ENCODE data around the gene SPEN. TPM values are rescaled to one million over a fixed set of nuclear protein-coding genes. Genes with fewer than 3 reads are reported as not detected.
"Not testable (repeated sequence)": the region's sequence is repeated elsewhere in the genome, so short reads cannot be mapped to it uniquely, and the experiment has no call there.

SPEN gene, protein sequence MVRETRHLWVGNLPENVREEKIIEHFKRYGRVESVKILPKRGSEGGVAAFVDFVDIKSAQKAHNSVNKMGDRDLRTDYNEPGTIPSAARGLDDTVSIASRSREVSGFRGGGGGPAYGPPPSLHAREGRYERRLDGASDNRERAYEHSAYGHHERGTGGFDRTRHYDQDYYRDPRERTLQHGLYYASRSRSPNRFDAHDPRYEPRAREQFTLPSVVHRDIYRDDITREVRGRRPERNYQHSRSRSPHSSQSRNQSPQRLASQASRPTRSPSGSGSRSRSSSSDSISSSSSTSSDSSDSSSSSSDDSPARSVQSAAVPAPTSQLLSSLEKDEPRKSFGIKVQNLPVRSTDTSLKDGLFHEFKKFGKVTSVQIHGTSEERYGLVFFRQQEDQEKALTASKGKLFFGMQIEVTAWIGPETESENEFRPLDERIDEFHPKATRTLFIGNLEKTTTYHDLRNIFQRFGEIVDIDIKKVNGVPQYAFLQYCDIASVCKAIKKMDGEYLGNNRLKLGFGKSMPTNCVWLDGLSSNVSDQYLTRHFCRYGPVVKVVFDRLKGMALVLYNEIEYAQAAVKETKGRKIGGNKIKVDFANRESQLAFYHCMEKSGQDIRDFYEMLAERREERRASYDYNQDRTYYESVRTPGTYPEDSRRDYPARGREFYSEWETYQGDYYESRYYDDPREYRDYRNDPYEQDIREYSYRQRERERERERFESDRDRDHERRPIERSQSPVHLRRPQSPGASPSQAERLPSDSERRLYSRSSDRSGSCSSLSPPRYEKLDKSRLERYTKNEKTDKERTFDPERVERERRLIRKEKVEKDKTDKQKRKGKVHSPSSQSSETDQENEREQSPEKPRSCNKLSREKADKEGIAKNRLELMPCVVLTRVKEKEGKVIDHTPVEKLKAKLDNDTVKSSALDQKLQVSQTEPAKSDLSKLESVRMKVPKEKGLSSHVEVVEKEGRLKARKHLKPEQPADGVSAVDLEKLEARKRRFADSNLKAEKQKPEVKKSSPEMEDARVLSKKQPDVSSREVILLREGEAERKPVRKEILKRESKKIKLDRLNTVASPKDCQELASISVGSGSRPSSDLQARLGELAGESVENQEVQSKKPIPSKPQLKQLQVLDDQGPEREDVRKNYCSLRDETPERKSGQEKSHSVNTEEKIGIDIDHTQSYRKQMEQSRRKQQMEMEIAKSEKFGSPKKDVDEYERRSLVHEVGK (N-terminal part only)
- 25.8 and 36.8 TPM in 2 replicates for total RNA-seq

DNA sequence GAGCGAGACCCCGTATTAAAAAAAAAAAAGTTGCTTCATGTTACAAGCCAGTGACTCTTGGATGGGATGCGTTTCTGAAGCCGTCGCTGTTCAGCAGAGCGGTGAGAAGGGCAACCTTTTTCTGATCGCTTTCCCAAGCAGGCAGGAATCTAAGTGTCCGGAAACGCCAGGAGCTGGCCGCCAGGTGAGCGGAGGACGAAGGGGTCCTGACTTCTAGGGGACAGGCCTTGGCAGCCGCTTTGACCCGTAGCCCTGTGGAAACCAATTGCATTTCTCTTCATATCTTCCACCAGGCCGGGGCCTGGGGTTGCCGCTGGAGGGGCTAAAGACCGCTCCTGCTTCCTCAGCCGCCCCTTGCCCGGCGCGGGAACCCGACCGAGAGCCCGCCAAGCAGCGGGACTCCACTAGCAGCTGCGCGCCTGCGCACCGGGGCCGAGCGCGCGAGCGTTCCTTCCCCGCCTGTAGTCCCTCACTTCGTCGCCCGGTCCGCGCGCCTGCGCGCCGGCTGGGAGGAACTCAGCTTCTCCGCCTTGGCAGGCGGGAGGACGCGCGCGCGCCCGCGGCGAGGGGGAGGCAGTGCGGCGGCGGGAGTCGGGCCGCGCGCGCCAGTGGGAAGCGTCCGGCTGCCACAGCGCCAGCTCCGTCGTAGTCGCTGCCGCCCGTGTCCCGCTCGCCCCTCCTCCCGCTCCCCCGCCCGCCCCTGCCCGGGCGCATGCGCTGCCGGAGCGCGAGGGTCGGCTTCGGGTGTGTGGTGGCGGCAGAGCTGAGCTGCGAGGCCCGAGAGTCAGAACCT, at the start of gene SPEN:
TSS of gene SPEN (plus strand) at position 608 of the 793 bp plus-strand sequence. CDS start 361 bp downstream, outside the sequence.
- DNase-seq (ENCODE audit: extremely low read depth, low read depth, low spot score) = no peak

DNA sequence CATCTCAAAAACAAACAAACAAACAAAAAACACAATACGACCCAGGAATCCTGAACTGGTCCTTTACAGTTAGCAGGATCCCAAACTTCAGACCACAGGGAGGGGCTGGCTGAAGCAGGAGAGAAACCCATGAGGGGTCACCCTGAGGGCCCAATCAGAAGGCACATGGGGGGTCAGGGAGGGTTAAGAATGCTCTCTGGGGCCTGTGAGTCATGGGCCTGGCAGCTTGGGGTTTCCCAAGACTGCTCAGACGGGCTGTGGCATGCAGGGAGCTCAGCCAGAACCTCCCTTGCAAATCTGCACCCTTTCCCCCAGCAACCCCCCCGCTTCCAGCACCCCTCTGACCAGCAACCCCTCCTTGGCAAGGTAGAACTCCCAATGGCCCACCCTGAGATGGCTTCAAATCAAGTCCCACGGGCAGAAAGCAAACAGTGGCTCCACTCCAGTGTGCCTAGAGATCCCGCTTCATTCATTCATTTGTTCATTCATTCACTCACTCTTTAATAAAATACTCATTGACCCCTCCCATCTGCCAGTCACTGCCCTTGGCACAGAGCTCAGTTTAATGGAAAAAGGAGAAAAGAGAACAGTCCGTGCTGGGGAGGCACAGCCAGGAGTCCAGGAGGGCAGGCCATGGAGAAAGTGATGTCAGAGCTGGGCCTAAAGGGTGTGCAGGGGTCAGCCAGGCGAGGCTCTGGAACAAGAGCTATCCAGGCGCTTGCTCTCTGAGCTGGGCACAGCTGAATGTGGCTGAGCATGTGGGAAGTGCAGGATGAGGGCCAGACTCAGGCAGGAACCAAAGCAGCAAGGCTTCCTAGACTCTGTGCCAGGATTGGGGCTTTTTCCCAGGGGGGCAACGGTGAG, 48.3 kb upstream of the SPEN start:
- peak; percentile 60 for DNase-seq (ENCODE audit: extremely low read depth, low read depth, low spot score)

DNA sequence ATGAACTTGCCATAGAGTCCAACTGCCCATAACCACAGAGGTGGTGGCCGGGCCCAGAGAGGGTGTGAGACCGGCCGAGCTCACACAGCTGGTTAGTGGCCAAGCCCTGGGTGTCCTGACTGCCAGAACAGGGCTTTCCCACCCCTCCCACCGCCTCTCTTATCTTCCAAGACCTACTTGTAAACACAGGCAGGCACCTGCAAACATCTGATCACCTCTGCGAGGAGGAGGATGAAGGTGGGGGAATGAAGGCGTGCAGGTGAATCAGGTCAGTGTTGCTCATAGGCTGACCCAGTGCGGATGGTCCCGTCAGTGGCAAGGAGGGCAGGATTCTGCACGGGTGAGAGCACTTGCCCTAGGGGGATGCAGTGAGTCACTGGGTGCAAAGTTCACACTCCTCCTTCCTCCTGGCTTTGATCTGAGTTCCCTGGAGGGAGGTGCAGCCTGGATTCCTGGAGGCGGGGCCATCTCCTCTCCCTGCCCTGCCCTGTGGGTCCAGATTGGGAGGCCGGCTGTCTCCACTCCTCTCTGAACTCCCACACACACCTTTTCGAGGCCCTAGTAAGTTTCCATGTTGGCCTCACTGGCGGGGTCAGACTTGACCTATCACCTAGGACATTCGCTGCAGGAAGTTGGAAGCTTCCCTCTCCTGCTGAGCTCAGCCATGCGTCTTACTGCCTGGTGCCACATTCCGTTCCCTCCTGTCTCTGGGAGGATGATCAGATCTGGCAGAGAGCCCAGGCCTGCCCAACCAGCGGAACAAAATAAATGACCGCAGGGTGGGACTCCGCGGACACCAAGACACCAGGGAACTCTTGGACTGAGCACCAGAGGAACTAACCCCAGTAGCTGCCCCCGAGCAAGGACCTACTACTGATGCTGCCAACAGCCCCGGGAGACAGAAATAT, 47.3 kb upstream of the SPEN start:
- no peak for DNase-seq (ENCODE audit: extremely low read depth, low read depth, low spot score)

DNA sequence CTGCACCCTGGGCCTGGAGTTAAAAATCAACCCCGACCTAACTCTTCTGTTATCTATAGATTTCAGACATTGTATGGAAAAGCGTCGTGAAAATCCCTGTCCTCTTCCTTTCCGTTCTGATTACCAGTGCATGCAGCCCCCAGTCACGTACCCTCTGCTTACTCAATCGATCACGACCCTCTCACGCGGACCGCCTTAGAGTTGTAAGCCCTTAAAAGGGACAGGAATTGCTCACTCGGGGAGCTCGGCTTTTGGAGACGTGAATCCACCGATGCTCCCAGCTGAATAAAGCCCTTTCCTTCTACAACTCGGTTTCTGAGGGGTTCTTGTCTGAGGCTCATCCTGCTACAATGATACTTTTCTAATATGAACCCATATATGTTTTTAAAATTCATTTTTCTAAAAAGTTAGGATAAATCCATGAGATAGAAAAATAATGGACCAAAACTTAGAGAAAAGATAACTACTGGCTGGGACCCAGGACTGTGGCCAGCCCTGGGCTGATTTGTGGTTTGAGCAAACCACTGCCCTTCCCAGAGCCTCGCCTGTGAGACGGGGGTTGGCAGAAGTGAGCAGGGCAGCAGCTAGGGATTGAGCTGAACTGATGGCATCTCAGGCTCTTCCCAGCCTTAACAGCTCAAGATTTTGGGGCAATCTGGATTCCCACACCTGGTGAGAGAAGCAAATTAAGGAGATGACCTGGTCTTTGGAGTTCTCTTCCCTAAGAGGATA, 45.1 kb upstream of the SPEN start:
- DNase-seq (ENCODE audit: extremely low read depth, low read depth, low spot score) = no peak

DNA sequence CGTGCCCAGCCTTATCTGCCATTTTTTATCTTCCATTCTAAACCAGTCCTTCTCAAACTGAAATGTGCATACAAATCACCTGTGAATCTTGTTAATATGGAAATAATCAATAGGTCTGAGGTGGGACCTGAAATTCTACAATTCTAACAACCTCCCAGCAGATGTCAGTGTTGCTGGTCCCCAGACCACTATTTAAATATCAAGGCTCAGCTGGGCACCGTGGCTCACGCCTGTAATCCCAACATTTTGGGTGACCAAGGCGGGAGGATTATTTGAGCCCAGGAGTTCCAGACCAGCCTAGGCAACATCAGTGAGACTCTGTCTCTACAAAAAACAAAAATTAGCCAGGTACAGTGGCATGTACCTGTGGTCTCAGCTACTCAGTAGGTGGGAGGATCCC, 44.1 kb upstream of the SPEN start:
- no peak for DNase-seq (ENCODE audit: extremely low read depth, low read depth, low spot score)

DNA sequence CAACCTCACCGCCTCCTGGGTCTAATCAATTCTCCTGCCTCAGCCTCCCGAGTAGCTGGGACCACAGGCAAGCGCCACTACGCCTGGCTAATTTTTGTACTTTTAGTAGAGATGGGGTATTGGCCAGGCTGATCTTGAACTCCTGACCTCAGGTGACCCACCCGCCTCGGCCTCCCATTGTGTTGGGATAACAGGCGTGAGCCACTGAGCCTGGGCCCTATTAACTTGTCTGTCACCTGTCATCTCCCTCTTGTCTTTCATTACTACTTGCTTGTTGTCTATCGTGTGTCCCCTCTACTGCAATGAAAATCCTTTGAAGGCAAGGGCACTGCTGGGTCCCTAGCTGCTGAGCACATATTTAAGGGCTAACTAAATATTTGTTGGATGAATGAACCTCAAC, 43.4 kb upstream of the SPEN start:
- no peak for DNase-seq (ENCODE audit: extremely low read depth, low read depth, low spot score)

DNA sequence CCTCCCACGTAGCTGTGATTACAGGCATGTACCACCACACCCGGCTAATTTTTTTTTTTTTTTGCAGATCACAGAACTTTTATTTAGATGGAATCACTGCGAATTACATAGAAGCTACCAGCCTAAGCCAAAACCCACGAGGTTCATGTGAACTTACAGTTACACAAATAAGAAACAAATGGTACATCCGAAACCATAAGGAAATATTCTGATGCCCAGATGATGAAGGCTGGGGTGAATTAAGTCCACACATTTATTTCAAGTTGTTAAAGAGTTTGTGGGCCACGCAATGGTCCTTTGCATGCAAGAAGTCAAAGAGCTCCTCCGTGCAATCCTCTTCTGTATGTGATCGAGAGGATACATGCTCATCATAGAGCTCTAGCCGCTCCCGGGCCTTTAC, 40.4 kb upstream of the SPEN start:
- DNase-seq (ENCODE audit: extremely low read depth, low read depth, low spot score) = no peak

DNA sequence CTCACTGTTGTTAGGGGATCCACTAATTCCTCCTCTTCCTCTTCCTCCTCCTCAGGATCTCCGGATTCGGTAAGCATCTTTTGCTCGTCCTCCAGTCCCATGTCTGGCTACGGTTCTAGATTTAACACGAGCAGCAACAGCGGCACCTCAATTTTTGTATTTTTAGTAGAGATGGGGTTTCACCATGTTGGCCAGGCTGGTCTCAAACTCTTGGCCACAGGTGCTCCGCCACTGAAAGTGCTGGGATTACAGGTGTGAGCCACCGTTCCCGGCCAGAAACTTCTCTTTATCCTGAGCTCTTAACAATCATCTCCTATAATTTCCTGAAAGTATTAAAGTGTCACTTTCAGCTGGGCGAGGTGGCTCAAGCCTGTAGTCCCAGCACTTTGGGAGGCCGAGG, 40.0 kb upstream of the SPEN start, which contains the start of gene UQCRHL:
TSS of gene UQCRHL (minus strand) at position 101 of the 400 bp plus-strand sequence. CDS start at position 101, 0 bp downstream.
- DNase-seq (ENCODE audit: extremely low read depth, low read depth, low spot score) = not testable (repeated sequence)

DNA sequence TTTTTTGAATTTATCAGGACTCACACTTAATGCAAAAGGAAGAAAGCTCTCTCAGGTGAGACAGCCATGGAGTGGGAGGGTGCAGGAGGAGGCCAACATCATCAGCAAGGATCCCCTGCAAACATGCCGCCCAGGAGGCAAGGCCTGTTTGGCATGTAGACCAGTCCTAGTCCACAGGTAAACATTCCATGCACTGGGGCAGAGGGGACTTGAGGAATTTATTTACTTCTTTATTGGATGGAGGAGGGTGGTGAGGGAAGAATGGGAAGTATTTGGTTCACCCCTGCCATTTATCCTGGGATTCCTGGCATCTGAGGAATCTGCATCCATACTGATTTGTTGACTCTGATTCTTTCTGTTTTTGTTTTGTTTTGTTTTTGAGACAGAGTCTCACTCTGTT, 38.6 kb upstream of the SPEN start:
- DNase-seq (ENCODE audit: extremely low read depth, low read depth, low spot score) = no peak

DNA sequence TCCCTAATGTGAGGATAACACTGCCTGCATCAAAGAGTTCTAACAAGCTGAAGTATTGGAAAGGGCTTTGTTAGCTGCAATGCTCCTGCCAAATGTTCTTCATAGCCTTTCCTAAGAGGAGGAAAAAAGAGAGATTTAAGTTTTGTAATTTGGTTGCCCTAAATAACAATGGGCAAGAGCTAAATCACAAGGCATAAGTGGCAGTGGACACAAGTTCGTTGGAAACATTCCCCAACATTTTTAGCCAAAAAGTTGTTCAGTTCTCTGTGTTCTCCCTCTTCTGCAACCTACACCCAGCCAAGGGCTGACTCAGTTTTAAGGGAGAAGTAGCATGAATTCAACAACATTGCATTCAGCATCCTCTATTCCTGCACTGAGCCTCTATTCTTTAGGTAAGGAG, 37.4 kb upstream of the SPEN start:
- no peak for DNase-seq (ENCODE audit: extremely low read depth, low read depth, low spot score)

DNA sequence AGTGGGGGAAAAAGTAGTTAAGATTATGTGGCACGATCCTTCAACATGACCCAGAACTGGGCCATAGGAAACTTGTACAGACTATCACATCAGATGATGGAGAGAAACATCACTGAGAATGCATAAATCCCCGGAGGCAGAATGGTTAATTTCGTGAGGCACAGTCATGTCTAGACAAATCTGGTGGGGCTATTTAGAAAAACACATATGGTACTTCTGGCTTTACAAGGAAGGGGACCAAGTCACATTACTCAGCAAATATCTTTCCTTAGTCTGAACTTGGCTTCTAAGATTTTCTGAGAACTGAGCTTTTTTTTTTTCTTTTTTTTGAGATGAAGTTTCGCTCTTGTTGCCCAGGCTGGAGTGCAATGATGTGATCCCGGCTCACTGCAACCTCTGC, 30.8 kb upstream of the SPEN start:
- DNase-seq (ENCODE audit: extremely low read depth, low read depth, low spot score) = no peak

DNA sequence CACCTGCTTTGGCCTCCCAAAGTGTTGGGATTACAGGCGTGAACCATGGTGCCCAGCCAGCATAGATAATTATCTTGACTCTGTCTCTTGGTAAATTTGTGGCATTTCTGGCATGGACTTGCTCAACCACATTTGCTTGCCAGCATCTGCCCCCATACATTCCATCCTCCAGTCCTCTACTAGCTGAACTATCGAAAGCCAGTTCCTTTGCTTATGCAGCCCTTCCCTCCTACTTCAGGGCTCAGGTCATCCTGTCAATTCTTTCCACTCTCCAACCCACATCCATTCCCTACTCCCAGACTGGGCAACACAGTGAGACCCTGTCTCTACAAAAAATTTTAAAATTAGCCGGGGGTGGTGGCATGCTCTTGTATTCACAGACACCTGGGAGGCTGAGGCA, 27.0 kb upstream of the SPEN start:
- DNase-seq (ENCODE audit: extremely low read depth, low read depth, low spot score) = no peak

DNA sequence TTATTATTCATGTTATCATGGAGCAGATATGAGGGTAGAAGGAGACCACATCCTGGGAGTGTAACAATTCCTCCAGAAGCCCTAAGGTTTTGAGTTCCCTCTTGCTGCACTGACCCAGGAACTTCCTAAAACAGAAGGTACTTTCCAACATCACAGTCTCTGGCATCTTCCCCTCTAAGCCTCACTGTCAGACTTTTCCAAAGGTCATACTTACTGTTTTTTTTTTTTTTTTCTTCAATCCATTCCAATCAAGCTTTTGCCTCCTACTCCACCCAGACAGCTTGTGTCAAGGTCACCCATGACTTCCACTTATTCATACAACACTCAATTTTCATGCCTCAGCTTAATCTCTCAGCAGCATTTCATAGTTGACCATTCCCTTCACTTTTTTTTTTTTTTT, 21.7 kb upstream of the SPEN start:
- no peak for DNase-seq (ENCODE audit: extremely low read depth, low read depth, low spot score)

DNA sequence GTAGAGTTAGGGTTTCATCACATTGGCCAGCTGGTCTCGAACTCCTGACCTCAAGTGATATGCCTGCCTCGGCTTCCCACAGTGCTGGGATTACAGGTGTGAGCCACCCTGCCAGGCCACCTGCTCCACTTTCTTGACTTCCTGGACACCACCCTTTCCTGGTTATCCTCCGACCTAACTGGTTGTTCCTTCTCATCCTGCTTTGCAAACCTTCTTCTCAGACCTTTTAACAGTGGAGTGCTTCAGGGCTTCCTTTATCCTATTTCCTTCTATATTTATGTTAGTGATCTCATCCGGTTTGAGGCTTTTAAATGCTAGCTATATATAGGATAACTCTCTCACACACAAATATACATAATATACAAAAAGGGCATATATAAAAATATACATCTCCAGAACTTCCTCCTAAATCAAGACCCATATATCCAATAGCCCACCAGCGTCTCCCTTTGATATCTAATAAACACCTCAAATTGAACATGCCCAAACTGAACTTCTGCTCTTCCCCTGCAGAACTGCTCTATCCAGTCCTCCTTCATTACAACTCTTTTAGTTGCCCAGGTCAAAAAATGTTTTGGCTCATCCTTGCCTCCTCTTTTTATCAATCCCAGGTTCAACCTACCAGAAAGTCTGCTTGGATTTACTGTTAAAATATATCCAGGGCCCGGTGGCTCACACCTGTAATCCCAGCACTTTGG, 20.5 kb upstream of the SPEN start:
- no peak for DNase-seq (ENCODE audit: extremely low read depth, low read depth, low spot score)

DNA sequence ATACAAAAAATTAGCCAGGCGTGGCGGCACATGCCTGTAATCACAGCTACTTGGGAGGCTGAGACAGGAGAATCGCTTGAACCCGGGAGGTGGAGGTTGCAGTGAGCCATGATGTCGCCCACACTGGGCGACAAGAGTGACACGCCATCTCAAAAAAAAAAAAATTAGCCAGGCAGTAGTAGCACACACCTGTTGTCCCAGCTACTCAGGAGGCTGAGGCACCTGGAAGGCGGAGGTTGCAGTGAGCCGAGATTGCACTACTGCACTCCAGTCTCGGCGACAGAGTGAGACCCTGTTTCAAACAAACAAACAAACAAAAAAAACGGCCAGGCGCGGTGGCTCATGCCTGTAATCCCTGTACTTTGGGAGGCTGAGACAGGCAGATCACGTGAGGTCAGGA, 19.9 kb upstream of the SPEN start:
- not testable (repeated sequence) for DNase-seq (ENCODE audit: extremely low read depth, low read depth, low spot score)

DNA sequence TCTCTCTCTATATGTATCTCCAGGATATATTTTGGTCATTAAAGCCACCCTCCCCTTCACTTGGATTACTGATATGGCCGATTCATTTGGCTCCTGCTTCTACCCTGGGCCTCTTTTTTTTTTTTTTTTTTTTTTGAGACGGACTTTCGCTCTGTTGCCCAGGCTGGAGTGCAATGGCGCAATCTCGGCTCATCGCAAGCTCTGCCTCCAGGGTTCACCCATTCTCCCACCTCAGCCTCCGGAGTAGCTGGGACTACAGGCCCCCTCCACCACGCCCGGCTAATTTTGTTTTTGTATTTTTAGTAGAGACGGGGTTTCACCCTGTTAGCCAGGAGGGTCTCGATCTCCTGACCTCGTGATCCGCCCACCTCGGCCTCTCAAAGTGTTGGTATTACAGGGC, 18.6 kb upstream of the SPEN start:
- DNase-seq (ENCODE audit: extremely low read depth, low read depth, low spot score) = not testable (repeated sequence)

DNA sequence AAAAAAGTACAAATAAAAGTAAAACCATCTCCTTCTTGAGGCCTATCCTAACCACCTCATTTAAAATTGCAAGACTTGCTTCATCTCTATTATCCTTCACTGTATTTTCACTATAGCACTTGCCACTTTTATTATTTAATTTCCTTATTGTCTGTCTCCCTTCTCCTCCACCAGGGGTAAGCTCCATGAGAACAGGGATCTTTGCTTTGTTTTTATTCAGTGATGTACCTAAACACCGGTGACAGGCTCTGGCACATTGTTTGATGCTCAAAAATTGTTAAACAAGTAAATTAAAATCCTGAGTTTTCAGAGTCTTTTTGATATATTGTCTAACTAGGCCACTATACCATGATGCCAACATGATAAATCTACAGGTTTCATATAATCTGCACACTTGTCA, 17.2 kb upstream of the SPEN start:
- DNase-seq (ENCODE audit: extremely low read depth, low read depth, low spot score) = no peak
